ENCODE measurements around the gene ULK2. TPM values are rescaled to one million over a fixed set of nuclear protein-coding genes. Genes with fewer than 3 reads are reported as not detected.

The ULK2 gene
- total RNA-seq, 4 donors from 2014 or later = 7.4 to 20.4 (median 14.2) TPM

GRCh38 chr17:19737305-19738072 is 130.2 kb downstream of the ULK2 start:
- intact Hi-C loops (cut with DNase I; ENCODE audit: low total_unique reads) (no loop called here), in situ Hi-C loops (cut with MboI; ENCODE audit: low sequenced_read_pairs in 4 of 4) (loop anchor here in 2 of 4 donors (10.0 kb wide), 2 partner anchors 63 to 73 kb away; no protein-coding TSS in a partner anchor)
- ATAC-seq = no peak

GRCh38 chr17:19736071-19736470 is 131.7 kb downstream of the ULK2 start:
- TF ChIP-seq CTCF (IDR thresholded peaks at IDR 0.05 in 4 of 5, conservative IDR thresholded peaks at IDR 0.05 in 1 of 5) = no peak
- TF ChIP-seq POLR2A (IDR thresholded peaks at IDR 0.05) = no peak

More at GRCh38 chr17:19737305-19738072, 130.2 kb downstream of the ULK2 start:
- Histone ChIP-seq H3K27ac (no peak overlapping the region), H3K4me1 (no peaks in the 10 kb centered on the region), H3K9me3 (no peaks in the 10 kb centered on the region), H3K27me3 (no peaks in the 10 kb centered on the region), H3K36me3 (no peaks in the 10 kb centered on the region), H3K4me3 (no peak overlapping the region)
- no peak for TF ChIP-seq POLR2A (IDR thresholded peaks at IDR 0.05)
- TF ChIP-seq CTCF (IDR thresholded peaks at IDR 0.05 in 4 of 5, conservative IDR thresholded peaks at IDR 0.05 in 1 of 5) = no peak
- DNase-seq = no peak

GRCh38 chr17:19733953-19734526 is 133.7 kb downstream of the ULK2 start:
- no peaks in the 10 kb centered on the region for H3K27me3 ChIP-seq
- in situ Hi-C loops (cut with MboI; ENCODE audit: low sequenced_read_pairs in 4 of 4) = loop anchor here in 2 of 4 donors (10.0 kb wide), 2 partner anchors 59 to 69 kb away; no protein-coding TSS in a partner anchor
- DNase-seq (no peak), ATAC-seq (no peak)
- no peak overlapping the region for H3K4me3 ChIP-seq
- H3K4me1 ChIP-seq = no peaks in the 10 kb centered on the region
- TF ChIP-seq POLR2A (IDR thresholded peaks at IDR 0.05) (no peak), CTCF (IDR thresholded peaks at IDR 0.05 in 4 of 5, conservative IDR thresholded peaks at IDR 0.05 in 1 of 5) (no peak)
- no peaks in the 10 kb centered on the region for H3K36me3 ChIP-seq
- H3K27ac ChIP-seq = no peak overlapping the region
- H3K9me3 ChIP-seq = no peaks in the 10 kb centered on the region
- intact Hi-C loops (cut with DNase I; ENCODE audit: low total_unique reads) = no loop called here

More at GRCh38 chr17:19736071-19736470, 131.7 kb downstream of the ULK2 start:
- no peaks in the 10 kb centered on the region for H3K4me1 ChIP-seq
- H3K9me3 ChIP-seq = no peaks in the 10 kb centered on the region
- DNase-seq (no peak), ATAC-seq (no peak)
- no peaks in the 10 kb centered on the region for H3K27me3 ChIP-seq
- in situ Hi-C loops (cut with MboI; ENCODE audit: low sequenced_read_pairs in 4 of 4) (loop anchor here in 2 of 4 donors (10.0 kb wide), 2 partner anchors 61 to 71 kb away; no protein-coding TSS in a partner anchor), intact Hi-C loops (cut with DNase I; ENCODE audit: low total_unique reads) (no loop called here)
- H3K4me3 ChIP-seq = no peak overlapping the region
- no peak overlapping the region for H3K27ac ChIP-seq
- H3K36me3 ChIP-seq = no peaks in the 10 kb centered on the region

- TF ChIP-seq CTCF (IDR thresholded peaks at IDR 0.05 in 4 of 5, conservative IDR thresholded peaks at IDR 0.05 in 1 of 5) (no peak), POLR2A (IDR thresholded peaks at IDR 0.05) (no peak)
- in situ Hi-C loops (cut with MboI; ENCODE audit: low sequenced_read_pairs in 4 of 4) = loop anchor here in 2 of 4 donors (10.0 kb wide), 2 partner anchors 57 to 67 kb away; no protein-coding TSS in a partner anchor
- intact Hi-C loops (cut with DNase I; ENCODE audit: low total_unique reads) = no loop called here
- DNase-seq = no peak
- Histone ChIP-seq H3K36me3 (no peaks in the 10 kb centered on the region), H3K4me1 (peaks cover 21 to 22% of the 10 kb centered on the region in 2 donors), H3K27ac (no peak overlapping the region), H3K9me3 (no peaks in the 10 kb centered on the region), H3K27me3 (no peaks in the 10 kb centered on the region), H3K4me3 (no peak overlapping the region)
- no peak for ATAC-seq
Observed at GRCh38 chr17:19731626-19732025, 136.1 kb downstream of the ULK2 start.
